GM18858 (cell line): ENCODE measurements around the gene PLEKHG3.
"Not testable (repeated sequence)": the region's sequence is repeated elsewhere in the genome, so short reads cannot be mapped to it uniquely, and the experiment has no call there.

ENCODE experiments used
- ATAC-seq: cut with Tn5 transposase; IDR thresholded peaks from one replicate; pipeline ENCODE4 v1.9.1; 2021; ENCODE audit not compliant: unreplicated experiment

Gene PLEKHG3

DNA sequence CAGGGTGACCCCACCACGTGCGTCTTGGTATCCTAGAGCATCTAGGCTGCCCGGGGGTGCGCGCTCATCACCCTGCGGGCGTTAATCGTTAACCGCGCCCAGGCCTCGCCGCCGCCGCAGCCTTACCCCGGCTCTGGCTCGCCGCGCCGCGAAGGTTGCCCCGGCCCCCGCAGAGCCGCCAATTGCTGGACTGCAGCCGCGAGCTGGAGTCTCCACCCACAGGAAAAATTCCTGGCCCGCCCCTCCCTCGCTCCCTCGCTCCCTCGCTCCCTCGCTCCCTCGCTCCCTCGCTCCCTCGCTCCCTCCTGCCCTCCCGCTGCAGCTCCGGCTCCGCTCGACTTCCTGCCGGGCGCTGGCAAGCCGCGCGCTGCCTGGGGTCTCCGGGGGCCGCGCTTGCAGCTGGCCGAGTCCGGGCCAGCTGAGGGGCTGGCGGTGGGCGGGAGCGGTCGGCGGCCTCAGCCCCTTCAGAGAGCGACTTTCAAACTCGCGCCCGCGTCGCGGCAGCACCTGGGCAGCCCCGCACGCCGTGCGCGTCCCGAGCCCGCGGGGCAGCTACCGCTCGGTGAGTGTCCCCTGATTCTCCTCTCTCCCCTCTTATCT lies at the start of gene PLEKHG3:
Gene PLEKHG3 (plus strand): TSS at position 282 of the 600 bp plus-strand sequence. CDS start 23,208 bp downstream, outside the sequence.
- no peak for ATAC-seq

DNA sequence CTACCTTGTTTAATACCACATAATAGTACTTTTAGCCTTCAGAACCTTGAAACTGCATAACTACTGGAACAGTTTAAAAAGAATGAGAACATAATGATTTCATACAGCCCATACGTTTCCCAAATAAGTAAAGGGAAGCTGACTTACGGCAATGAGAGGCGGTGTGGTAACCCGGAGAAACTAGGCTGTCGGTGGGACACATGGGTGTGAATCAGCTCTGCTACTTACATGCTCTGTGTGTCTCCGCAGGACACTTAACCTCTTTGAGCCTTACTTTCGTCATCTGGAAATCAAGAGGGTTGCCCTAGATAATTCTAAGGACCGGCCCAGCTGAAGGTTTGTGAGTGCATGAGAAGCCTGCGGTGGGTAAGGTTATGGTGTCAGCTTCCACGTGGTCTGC lies 49.3 kb upstream of the PLEKHG3 start:
- ATAC-seq, result no peak

DNA sequence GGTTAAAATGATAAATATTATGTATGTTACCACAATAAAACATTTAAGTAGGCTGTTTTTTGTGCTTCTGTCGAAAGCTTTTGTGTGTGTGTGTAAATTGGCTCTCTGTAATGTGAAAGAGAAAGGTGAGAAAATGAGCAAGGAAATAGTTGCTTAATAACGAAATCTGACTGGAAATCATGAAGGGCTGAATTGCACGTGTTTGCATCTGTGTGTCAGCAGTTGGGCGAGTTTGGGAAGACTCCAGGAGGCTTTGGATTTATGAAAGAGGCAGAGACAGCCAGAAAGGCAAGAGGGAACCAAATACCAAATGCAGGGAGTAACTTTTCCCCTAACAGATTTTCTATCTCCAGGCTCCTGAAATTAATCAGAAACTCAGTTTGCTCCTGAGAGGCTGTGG lies 47.2 kb upstream of the PLEKHG3 start:
- ATAC-seq, result no peak

DNA sequence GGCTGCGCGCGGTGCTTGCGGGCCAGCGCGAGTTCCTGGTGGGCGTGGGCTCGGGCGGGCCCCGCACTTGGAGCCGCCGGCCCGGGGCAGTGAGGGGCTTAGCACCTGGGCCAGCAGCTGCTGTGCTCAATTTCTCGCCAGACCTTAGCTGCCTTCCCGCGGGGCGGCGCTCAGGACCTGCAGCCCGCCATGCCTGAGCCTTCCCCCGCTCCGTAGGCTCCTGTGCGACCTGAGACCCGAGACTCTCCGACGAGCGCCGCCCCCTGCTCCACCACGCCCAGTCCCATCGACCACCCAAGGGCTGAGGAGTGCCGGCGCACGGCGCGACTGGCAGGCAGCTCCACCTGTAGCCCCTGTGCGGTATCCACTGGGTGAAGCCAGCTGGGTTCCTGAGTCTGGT lies 46.0 kb upstream of the PLEKHG3 start:
- ATAC-seq, result no peak

DNA sequence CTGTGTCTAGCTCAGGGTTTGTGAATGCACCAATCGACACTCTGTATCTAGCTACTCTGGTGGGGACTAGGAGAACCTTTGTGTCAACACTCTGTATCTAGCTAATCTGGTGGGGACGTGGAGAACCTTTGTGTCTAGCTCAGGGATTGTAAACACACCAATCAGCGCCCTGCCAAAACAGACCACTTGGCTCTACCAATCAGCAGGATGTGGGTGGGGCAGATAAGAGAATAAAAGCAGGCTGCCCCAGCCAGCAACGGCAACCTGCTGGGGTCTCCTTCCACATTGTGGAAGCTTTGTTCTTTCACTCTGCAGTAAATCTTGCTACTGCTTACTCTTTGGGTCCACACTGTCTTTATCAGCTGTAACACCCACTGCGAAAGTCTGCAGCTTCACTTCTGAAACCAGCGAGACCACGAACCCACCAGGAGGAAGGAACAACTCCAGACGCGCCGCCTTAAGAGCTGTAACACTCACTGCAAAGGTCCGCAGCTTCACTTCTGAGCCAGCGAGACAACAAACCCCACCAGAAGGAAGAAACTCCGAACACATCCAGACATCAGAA lies 45.4 kb upstream of the PLEKHG3 start:
- not testable (repeated sequence) for ATAC-seq

DNA sequence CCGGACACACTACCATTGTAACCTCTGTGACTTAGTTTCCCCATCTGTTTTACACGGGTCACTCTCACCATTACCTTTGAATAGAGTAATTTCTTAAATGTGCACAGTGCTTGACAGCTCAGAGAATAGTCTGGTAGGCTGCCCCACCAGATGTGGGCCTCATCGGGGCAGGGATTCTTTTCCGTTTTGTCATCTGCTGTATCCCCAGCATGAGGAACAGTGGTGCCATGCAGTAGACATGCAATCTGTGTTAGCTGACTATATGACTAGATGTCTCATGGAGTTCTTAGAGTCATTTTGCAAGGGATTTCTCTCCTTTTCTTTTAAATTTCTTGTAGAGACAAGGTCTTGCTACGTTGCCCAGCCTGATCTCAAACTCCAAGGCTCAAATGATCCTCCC lies 44.9 kb upstream of the PLEKHG3 start:
- ATAC-seq, result no peak

DNA sequence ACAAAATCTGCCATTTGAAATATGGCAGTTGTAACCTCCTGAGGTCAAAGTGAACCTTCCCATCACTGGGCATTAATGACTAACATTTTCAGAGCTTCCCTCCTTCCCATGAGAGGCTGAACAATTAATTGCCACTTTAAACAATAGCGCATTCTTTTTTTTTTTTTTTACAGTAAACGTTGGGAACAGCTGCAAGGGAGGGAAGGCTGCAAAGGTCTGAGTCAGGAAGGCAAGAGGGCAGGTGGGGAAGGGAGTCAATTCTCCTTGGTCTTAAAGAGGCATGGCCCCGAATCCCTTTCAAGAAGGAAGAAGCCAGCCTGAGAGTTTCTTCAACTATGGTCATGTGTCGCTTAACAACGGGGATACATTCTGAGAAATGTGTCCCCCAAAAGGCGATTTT lies 41.0 kb upstream of the PLEKHG3 start:
- no peak for ATAC-seq

DNA sequence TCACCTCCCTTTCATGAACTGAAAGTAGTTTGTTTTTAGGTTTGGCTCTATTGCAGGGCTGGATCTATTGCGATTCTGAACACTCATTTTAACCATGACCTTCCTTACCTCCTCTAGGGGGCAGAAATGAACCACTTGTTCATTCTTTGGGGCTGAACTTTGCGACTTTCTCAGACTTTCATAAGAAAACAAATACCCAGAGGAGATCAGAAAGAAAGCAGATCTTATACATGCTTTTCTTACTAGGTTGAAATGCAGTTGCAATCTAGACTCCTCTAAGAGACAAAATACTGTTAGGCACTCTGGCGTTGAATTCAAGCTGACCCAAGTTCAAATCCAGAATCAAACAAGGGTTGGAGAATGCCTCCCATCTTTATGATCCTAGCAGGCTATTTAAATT lies 32.6 kb upstream of the PLEKHG3 start:
- no peak for ATAC-seq

DNA sequence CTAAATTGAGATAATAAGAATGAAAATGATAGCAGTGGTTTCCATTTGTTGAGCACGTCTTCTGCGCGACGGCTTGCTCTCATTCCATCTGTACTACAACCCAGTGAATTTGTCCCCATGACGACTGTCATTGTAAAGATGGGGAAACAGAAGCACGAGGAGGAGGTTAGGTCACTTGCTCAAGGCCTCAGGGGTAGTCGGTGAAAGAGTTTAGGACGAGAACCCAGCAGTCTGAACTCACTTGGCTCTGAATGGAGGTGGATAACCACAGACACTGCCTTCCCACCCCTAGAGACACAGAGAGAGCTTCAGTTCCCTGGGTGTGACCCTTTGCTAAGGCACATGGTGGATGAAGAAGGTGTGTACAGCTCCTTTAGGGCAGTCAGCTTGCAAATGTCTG lies 30.9 kb upstream of the PLEKHG3 start:
- no peak for ATAC-seq

DNA sequence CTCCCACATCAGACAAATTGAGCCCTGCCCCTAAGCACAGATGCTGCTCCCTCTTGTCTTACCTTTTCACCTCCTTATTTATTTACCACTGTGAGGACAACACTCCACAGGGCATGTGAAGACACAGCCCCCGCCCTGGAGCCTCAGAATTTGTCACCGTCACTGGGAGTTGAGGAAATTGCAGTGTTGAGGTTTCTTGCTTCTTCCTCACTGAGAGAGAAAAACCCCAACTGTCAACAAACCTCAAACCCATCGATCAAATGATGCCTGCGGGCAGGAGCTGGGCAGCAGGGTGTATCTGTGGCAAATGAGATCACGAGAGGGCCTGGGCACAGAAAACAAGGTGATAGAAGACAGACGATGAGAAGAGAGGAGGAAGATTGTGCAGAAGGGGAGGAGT lies 30.5 kb upstream of the PLEKHG3 start:
- ATAC-seq, result no peak

DNA sequence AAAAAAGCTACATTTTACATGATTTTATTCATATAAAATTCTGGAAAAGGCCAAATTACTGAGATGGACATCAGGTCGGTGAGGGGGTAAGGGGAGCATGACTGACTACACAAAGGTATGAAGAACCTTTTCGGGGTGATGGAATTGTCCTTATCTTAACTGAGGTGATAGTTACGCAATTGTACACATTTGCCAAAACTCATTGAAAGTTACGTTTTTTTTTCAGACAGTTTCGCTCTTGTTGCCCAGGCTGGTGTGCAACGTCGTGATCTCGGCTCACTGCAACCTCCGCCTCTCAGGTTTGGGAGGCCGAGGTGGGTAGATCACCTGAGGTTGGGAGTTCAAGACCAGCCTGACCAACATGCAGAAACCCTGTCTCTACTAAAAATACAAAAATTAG lies 29.4 kb upstream of the PLEKHG3 start:
- ATAC-seq, result no peak

DNA sequence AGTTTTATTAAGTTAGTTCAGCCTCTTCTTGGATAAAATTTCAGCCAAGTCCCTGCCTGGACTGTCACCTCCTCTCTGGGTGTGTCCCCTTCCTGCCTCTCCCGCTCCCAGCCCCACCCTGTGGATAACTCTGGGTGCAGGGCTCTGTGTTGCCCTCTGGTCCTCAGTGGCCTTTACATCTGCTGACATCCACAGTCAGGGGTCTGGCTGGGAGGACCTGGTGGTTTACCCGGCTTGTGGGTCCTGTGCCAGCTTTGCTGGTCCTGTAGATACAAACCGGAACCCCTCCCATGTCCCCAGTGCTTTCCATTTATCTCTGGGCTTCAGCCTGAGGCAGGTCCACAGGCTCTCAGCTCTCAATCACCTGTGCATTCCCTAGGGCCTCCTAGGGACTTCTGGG lies 28.9 kb upstream of the PLEKHG3 start:
- ATAC-seq, result no peak

DNA sequence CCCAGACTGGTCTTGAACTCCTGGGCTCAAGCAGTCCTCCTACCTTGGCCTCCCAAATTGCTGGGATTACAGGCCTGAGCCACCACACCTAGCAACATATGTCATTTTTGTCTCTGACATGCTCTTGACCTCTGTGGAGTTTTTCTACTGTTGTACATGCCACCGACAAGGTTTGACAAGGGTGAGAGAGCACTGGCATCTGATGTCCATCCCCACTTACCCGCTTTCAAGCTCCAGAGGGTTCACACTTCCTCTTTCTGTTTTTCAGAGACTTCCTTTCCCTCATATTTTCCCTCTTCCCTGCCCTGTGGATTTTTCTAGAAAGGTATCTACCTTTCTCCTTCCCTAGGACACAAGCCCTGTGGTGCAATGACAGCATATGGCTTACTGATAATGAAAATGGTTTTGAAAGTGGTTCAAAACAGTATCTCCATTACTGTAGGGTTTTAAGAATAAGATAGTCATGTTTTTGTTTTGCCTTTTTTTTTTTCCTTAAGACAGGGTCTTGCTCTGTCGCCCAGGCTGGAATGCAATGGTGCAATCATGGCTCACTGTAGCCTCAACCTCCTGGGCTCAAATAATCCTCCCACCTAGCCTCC lies 27.7 kb upstream of the PLEKHG3 start:
- no peak for ATAC-seq

DNA sequence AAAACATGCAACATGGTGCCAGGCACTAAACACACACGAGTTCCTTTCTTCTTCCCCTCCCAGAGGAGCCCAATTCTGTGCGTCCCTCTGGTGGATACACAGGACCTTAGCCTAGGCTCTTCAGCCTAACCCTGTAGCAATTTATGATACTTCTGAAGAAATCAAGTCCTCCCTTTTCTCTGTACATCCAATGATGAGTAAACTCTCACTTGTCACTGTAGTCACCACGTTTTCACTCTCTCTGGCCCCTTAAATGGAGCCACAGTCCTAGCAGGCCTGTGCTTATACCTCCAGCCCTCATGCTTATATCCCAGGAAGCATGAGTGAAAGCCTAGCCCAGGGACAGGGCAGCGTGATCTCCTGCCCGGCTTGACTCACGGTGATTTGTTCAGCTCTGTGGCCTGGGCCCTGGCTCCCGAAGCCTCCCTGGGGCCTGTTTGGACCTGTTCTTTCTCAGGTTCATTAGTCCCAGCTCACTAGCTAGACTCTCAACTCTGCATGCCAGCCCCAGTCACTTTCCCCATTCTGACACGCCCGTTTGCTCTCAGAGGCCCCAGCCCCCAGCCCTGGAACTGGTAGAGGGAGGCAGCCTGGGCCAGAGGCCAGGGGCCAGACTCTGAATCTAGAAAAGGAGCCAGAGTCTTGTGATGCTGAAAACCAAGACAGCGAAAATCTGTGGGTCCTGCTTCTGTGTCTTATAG lies 24.1 kb upstream of the PLEKHG3 start:
- ATAC-seq, result no peak

DNA sequence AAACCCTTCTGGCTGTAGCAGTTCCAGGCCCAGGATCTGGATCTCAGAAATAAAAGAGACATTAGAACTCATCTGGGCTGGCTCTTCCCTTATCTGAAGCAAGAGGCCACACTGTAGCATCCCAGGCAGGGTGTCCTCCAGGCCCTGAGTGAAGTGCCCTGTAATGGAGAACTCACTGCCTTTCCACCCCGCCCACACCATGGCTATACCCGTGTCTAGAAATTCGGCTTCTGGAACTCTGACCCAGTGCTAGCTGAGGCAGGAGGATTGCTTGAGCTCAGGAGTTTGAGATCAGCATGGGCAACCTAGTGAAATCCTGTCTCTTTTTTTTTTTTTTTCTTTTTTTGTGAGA lies 23.5 kb upstream of the PLEKHG3 start:
- ATAC-seq, result no peak

DNA sequence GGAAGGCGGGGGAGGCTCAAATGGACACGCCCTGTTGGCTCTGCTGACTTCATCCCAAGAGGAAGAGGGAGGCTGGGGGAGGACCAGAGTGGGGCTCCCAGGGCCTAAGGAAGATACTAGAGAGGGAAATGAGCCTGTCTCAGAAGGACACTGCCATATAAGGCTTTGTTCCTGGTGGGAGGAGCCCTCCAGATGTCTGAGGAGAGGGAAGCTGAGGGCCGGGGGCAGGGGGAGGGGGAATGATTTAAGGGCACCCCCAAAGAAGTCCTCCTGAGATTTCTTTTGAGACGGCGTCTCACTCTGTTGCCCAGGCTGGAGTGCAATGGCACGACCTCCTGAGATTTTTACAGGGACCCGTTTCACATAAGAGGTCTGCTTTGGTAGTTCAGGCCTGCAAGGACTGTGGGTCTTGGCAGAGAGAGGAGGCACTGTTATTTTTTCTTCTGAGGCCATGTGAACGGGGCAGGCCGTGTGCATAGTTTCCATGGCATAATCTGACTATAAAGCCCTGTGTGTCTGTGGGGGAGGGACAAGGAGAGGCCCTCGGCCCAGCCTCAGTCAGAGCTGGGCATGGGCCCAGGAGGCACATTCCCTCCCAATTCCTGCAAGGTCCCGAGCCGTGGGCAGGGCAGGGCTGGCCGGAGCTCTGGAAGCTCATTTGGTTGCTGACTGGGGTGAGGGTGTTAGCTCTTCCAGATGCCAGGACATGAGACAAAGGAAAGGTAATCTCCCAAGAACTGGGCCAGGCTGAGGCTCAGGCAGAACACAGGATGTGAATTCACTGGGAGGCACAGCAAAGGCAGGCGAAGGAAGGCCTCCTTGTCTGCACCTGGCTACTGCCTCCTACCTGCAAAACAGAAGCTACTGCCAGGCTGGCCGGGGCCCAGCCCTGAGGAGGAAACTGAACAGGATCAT lies 22.2 kb upstream of the PLEKHG3 start:
- no peak for ATAC-seq

DNA sequence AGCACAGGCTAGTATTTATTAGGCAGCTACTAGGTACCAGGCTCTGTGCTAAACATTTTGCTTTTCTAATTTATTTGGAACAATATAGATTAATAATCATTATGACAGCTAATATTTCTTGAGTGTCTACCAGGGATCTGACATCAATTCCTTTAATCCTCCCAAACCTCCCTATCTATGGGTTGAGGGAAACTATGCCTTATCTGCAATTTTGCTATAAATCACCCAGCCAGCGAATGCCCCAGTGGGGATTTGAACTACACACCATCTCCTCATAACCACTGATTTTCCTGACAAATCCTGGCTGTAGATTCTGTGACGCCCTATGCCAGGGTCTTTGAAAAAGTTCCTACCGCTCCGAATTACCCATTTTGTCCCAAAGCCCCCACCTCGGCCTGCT lies 21.4 kb upstream of the PLEKHG3 start:
- ATAC-seq, result no peak

DNA sequence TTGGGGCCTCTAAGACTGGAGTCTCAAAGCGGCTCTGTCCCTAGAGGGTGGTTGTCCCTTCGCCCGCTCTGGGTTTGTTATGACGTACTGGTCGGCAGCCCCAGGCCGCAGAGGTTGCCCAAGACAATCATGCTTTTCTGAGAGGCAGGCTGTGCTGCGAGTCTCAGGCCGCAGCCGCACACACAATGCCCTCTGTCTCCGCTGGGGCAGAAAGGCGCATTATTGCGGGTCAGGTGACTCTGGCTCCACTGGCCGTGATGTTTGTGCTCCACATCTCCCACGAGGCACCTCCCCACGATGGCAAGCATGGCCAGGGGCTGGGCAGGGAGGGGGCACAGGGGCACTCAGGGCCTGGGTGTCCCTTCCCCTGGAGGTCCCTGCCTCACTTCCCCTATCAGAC lies 21.0 kb upstream of the PLEKHG3 start:
- ATAC-seq, result no peak

DNA sequence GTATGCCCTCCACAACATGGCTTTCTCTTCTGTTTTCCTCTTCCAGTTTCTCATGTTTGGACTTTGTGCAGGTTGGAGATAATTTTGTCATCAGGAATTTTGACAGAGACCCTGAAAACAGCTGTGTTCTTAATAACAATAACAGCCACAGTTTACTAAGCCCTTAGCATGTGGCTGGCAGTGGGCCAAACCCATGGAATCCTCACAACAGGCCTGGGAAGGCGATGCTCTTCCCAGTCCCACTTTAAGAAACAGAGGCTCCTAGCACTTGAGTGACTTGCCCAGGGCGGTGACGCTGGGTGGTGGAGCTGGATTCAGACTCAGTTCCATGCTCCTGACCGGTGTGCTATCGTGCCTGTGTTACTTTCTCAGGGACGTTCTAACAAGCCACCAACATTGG lies 20.1 kb upstream of the PLEKHG3 start:
- ATAC-seq, result no peak

DNA sequence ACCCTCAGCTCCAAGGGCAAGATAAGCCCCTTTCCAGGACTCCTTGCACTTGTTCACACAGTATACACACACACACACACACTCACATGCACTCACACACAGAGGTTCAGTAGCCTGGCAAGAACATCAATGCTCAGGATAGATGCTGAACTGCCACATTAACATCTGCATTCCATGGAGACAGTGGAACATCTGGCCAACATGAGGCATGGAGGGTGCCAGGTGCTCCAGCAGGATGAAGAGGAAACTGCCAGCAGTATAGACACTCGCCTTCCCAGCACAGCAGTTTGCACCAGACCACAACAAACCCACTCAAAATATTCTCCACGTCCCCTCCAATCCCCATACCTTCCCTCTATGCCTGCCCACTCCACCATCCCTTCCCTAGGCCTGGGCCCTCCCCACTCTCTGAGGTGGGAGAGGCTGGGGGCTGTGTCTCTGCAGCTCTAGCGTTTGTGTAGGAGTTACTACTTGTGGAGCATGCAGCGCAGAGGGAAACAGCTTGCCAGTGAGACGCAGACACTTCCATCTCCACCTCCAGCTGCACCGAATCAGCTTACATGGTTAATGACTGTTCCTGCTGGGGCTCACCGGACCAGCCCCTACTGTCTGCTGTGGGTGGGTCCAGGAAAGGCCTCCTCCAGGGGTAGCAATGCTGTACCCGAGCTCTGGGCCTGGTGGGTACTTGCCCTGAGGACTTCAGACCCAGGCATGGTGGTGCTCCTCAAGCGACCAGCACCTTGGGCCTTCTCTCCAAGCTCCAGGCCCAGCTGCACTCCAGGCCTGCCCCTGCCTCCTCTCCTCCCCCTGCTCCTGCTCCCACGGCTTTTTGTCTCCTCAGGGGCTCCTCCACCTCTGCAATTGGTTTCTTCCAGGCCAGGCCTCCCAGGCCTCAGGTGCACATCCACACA lies 18.6 kb upstream of the PLEKHG3 start:
- ATAC-seq, result no peak
